ENCODE measurements around the gene WAC. TPM values are rescaled to one million over a fixed set of nuclear protein-coding genes. Genes with fewer than 3 reads are reported as not detected.
"Not testable (repeated sequence)": the region's sequence is repeated elsewhere in the genome, so short reads cannot be mapped to it uniquely, and the experiment has no call there.

WAC gene
- total RNA-seq, 1 donor from 2014 or later = 36.6 TPM

GRCh38 chr10:28505359-28505959 lies 27.5 kb upstream of the WAC start:
- no peak overlapping the region for H3K4me3 ChIP-seq (ENCODE audit: low read depth, low read length)
- no peaks in the 10 kb centered on the region for H3K36me3 ChIP-seq (ENCODE audit: control insufficient read depth, insufficient read depth, low read length)
- H3K27me3 ChIP-seq (ENCODE audit: control insufficient read depth, insufficient read depth, low read length) = no peaks in the 10 kb centered on the region
- FAIRE-seq = no peak
- DNase-seq (ENCODE audit: low read depth) = no peak
- TF ChIP-seq, protein P1, sequence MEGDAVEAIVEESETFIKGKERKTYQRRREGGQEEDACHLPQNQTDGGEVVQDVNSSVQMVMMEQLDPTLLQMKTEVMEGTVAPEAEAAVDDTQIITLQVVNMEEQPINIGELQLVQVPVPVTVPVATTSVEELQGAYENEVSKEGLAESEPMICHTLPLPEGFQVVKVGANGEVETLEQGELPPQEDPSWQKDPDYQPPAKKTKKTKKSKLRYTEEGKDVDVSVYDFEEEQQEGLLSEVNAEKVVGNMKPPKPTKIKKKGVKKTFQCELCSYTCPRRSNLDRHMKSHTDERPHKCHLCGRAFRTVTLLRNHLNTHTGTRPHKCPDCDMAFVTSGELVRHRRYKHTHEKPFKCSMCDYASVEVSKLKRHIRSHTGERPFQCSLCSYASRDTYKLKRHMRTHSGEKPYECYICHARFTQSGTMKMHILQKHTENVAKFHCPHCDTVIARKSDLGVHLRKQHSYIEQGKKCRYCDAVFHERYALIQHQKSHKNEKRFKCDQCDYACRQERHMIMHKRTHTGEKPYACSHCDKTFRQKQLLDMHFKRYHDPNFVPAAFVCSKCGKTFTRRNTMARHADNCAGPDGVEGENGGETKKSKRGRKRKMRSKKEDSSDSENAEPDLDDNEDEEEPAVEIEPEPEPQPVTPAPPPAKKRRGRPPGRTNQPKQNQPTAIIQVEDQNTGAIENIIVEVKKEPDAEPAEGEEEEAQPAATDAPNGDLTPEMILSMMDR (IDR thresholded peaks at IDR 0.05; ENCODE audit: insufficient read depth, low read length, severe bottlenecking) = no peak

GRCh38 chr10:28508304-28508925 lies 24.5 kb upstream of the WAC start:
- TF ChIP-seq, protein P1 (IDR thresholded peaks at IDR 0.05; ENCODE audit: insufficient read depth, low read length, severe bottlenecking) = no peak
- DNase-seq (ENCODE audit: low read depth) (no peak), FAIRE-seq (no peak)
- H3K36me3 ChIP-seq (ENCODE audit: control insufficient read depth, insufficient read depth, low read length) = no peaks in the 10 kb centered on the region
- no peak overlapping the region for H3K4me3 ChIP-seq (ENCODE audit: low read depth, low read length)
- H3K27me3 ChIP-seq (ENCODE audit: control insufficient read depth, insufficient read depth, low read length) = no peaks in the 10 kb centered on the region

GRCh38 chr10:28509286-28509685 lies 23.6 kb upstream of the WAC start:
- Histone ChIP-seq H3K4me3 (ENCODE audit: low read depth, low read length) (no peak overlapping the region), H3K36me3 (ENCODE audit: control insufficient read depth, insufficient read depth, low read length) (no peaks in the 10 kb centered on the region), H3K27me3 (ENCODE audit: control insufficient read depth, insufficient read depth, low read length) (no peaks in the 10 kb centered on the region)
- no peak for DNase-seq (ENCODE audit: low read depth)
- FAIRE-seq = no peak
- TF ChIP-seq, protein P1 (IDR thresholded peaks at IDR 0.05; ENCODE audit: insufficient read depth, low read length, severe bottlenecking) = no peak

- TF ChIP-seq, protein P1 (IDR thresholded peaks at IDR 0.05; ENCODE audit: insufficient read depth, low read length, severe bottlenecking) = no peak
- no peaks in the 10 kb centered on the region for H3K27me3 ChIP-seq (ENCODE audit: control insufficient read depth, insufficient read depth, low read length)
- no peak overlapping the region for H3K4me3 ChIP-seq (ENCODE audit: low read depth, low read length)
- FAIRE-seq = no peak
- H3K36me3 ChIP-seq (ENCODE audit: control insufficient read depth, insufficient read depth, low read length) = no peaks in the 10 kb centered on the region
- DNase-seq (ENCODE audit: low read depth) = no peak
These were observed 18.3 kb upstream of the WAC start for GRCh38 chr10:28514648-28515047.

DNA sequence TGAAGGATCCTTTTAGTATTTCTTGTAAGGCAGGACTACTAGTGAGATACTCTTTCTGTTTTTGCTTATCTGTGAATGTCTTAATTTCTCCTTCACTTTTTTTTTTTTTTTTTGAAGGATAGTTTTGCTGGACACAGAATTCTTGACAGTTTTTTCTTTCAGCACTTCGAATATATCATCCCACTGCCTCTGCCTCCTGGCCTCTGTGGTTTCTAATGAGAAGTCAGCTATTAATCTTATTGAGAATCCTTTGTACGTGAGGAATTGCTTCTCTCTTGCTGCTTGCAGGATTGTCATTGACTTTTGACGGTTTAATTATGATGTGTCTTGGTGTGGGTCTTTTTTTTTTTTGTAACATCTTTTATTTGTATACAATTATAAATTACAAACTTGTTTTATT lies 12.6 kb upstream of the WAC start:
- H3K4me3 ChIP-seq (ENCODE audit: low read depth, low read length) = no peak overlapping the region
- H3K36me3 ChIP-seq (ENCODE audit: control insufficient read depth, insufficient read depth, low read length) = no peaks in the 10 kb centered on the region
- H3K27me3 ChIP-seq (ENCODE audit: control insufficient read depth, insufficient read depth, low read length) = no peaks in the 10 kb centered on the region
- DNase-seq (ENCODE audit: low read depth) = no peak
- TF ChIP-seq, protein P1 (IDR thresholded peaks at IDR 0.05; ENCODE audit: insufficient read depth, low read length, severe bottlenecking) = no peak
- no peak for FAIRE-seq

DNA sequence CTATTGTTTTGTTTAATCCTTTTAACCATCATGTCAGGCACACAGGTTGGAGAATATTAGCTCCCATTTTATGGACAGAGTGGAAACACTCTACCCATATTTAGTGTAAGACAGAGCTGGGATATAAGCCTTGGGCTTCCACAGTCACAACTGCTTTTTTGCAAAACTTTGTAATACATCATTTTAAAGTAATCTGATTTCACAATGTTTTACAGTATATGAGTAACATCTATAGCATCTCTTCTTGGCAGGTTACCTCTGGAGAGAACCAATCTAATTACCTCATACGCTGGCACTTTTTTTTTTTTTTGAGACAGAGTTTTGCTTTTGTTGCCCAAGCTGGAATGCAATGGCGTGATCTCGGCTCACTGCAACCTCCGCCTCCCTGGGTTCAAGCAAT lies 12.1 kb upstream of the WAC start:
- not testable (repeated sequence) for H3K36me3 ChIP-seq (ENCODE audit: control insufficient read depth, insufficient read depth, low read length); H3K4me3 ChIP-seq (ENCODE audit: low read depth, low read length); H3K27me3 ChIP-seq (ENCODE audit: control insufficient read depth, insufficient read depth, low read length); FAIRE-seq
- DNase-seq (ENCODE audit: low read depth) = peak; percentile 76

- not testable (repeated sequence) for FAIRE-seq; H3K36me3 ChIP-seq (ENCODE audit: control insufficient read depth, insufficient read depth, low read length); H3K27me3 ChIP-seq (ENCODE audit: control insufficient read depth, insufficient read depth, low read length); DNase-seq (ENCODE audit: low read depth); H3K4me3 ChIP-seq (ENCODE audit: low read depth, low read length)
These were observed 11.0 kb upstream of the WAC start for GRCh38 chr10:28521961-28522360.
